ENCODE measurements around the gene VTI1A.

Gene VTI1A

DNA sequence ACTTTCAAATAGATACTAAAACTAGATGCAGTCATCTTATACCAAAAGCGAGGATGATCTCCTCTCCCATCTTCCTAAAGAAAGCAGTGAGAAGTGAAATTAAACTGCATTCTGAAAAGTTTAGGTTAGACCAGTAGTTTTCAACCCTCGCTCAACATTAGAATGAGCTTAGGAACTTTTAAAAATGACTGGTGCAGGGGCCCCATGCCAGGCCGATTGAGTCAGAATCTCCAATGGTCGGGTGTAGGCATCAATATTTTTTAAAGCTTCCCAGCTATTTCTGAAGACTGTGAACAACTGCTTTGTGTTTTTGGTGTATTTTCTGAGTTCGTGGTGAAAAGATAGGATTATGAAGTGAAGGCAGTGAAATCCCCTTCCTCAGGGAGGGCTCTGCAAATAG, 146.0 kb downstream of the VTI1A start:
- DNase-seq = no peak

DNA sequence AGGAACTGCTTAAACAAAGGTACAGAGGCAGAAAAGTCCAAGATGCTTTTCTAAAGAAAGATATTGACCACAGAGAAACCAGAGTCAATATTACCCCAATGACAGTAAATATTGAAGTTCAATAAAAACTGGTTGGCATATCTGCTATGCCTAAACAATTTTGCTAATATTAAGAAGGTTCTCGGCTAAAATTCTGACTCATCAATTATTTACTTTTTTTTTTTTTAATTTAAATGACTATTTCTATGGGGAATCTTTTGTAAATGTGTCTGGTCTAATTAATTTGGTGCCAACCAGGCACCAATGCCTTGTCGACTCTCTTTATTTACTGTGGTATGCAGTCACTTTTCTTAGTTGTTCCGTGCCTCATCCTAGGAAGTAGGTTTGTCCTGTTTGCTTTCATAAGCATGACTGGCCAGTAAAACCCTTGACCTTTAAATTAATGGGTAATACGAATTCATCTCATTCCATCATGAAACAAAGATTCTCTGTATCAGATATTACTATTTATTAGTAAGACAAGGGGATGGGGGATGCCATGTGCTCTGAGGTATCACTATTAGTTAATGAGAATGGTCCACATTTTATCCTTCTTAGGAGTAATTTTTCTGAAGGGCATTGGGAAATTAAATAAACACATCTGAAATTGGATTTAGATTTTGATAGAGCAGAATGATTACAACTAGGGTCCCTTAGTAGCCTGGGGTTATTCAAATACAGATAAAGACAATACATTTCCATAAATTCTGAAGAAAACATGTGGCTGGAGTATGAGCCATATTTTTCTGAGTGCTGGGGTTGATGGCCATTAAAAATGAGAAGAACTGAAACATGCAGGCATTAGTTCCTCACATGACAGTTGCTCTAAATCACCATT, 154.4 kb downstream of the VTI1A start:
- DNase-seq = no peak

DNA sequence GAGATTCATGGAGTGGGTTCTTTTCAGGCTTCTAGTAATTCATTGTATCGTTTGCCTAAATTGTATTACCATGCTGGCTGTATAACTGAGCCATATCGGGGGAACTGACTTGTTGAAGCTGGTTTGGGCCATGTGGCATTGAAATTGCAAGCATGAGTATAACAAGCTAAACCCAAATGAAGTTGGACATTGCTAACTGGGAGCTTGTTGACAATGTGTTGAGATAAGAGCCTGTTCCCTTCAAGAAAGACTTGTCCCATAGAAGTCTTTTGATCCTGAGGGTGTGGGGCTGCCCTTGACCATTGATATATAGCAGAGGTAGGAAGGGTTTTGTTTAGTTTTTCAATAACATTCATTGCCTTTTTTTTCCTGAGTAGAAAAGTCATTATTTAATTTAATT, 156.0 kb downstream of the VTI1A start:
- DNase-seq = no peak

DNA sequence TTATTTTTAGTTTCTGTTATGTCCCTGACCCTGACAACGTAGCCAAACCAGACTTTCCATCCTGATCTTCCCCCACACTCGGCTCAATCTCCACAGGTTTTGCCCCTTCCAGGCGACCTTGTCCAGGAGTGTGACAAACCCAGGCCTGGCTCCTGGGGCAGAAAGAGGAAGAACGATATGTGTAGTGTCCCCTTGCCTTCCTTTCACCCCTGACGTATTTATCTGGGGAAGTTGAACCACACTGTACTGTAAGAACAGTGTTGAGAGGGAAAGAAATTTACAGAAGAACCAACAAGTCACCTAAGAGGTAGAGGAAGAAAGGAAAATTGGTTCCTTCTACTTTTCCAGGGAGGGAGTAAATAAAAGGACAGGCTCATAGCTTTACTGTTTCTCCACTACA, 158.0 kb downstream of the VTI1A start:
- DNase-seq = no peak

DNA sequence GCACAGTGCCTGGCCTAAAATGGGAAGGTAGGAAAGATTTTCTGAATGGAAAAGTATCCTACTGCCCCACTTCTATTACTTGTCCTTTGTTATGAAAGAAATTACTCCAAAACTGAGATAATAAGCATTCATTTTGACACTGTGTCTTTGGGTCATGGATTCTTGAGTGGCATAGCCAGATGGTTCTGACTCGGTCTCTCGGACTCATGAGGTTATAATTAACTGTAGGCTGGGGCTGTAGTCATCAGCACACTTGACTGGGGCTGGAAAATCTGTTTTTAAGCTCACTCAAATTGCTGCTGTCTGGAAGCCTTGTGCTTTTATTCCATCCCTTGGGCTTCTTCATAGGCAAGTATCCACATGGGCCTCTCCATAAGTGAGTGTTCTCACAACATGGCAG, 160.5 kb downstream of the VTI1A start:
- DNase-seq = no peak

DNA sequence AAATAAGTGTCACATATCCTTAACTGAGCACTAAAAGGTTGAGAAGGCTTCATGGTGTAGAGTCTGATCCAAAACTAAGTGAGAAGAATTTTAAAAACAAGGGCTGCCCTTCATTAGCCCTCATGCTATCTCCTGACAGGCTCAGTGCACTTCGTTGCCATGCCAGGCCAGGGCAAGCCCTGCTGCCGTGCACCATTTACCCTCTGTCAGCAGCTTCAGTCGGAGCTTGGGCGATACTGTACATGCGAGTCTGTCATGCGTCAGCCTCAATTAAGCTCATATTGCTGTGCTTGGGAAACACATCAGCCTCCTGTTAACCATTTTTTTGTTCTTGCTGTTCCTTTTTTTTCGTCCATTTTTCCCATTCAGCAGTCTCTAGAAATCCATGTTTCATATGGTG, 166.6 kb downstream of the VTI1A start:
- no peak for DNase-seq

DNA sequence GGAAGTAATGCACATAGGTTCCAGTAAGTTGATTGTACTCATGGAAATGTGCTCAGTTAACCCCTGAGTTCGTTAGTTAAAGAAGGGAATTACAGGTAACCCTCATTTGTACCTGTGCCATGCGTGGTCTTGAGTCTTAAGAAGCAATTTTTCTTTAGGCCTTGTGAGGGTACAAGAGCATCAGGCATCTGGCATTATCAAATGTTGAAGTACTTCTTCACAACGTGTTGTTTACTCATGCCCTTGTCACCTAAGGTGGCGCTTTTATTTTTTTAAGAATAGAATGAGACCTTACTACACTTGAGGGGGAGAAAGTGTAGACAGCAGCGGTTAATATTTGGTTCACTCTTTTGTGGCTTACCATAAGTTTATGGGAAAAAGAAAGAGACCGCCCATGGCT, 167.1 kb downstream of the VTI1A start:
- no peak for DNase-seq

DNA sequence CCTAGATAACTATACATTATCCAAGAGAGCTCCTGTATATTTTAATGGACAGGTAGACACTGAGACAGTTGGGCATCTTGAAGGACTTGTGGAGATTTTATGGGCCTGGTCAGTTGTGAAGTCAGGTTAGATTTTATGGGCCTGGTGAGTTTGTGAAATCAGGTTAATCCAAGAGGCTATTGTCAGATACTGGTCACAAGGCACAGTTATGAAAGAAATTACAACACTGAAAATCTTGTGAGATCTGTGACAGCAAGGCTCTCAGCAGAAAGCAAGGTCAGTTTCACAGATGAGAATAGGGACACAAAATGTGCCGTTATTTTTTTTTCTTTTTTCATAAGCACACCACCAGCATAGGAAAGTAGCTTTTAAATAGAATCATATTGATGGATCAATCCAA, 167.6 kb downstream of the VTI1A start:
- DNase-seq = no peak

DNA sequence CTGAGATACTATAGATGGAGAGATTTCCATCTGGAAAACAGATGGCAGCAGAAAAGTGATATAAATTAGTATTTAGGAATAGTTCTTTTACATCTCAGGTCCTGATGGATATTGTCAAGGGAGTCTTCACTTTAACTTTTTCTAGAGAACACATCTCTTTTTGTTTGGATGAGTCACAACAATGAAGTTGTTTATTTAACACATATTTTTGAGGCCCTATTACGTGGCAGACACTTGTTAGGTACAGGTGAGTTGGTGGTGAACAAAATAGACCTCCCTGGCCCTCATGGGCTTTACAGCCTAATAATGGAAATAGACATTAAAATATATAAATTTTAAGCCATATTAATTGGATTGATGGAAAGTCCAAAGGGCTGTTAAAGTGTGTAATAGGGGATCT, 168.3 kb downstream of the VTI1A start:
- no peak for DNase-seq

DNA sequence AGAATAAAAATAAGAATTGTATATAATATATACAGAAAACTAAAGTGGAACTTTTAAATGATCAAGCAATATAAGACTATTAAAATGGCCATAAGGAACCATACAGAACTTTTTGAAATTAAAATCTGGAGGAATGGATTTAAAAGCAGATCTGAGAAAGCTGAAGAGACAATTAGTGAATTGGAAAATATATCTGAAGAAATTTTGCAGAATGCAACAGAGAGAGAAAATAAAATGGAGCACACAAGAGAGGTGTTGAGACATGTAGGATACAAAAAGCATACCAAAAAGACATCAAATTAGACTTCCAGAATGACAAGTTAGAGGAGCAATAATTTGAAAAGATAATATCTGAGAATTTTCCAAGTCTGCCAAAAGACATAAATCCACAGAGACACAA, 169.6 kb downstream of the VTI1A start:
- no peak for DNase-seq

DNA sequence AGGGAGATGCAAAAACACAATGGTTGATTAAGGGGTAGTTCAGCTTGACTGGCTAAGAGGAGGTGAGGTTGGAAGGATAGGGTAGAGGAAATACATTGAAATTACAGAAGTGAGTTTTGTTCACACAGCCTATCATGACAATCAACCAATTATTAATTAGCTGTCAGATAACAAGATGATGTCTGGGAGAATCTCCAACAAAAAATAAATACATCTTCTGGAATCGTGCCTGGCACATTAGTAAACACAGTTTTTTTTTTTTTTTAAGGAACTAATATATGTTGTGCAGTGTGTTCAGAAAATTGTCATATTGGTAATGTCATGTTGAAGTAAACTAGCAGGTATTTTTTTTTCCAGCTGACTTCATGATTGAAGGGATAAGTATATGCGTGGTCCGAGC, 171.8 kb downstream of the VTI1A start:
- DNase-seq = no peak

DNA sequence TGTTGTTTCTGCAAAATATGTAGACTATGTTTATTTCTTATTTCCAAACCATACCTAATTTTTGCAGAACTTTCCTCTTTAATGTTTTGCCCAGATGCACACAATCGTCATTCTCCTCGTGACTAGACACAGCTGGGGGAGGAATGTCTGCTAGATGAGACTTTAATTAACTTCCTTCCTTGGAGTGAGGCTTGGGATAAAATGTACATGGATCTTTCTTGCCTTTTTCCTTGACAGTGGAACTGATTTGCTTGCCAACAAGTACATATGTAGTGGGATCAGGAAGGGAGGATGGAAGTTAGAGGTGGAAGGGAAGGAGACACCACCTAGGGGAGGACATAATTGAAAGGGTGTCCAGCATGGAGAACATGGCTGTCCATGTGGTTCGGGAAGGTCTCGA, 172.5 kb downstream of the VTI1A start:
- DNase-seq = no peak

DNA sequence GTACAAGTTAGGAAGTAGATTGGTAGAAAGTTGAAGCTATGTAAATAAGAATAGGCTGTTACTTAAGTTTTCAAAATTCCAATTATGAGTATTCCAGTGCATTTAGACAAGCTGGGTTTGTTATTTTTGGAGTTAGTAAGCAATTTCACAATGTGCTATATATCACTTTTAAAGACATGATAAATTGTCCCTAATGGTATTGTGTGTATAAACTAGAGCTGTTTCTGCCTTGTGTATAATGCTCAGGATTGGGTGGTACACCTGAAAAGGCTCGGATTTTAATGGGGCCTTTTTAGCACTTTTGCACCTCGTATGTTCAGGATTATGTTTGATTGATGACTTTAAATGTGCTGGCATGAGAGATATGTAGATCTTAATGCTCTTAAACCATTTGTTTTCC, 175.8 kb downstream of the VTI1A start:
- DNase-seq = no peak

DNA sequence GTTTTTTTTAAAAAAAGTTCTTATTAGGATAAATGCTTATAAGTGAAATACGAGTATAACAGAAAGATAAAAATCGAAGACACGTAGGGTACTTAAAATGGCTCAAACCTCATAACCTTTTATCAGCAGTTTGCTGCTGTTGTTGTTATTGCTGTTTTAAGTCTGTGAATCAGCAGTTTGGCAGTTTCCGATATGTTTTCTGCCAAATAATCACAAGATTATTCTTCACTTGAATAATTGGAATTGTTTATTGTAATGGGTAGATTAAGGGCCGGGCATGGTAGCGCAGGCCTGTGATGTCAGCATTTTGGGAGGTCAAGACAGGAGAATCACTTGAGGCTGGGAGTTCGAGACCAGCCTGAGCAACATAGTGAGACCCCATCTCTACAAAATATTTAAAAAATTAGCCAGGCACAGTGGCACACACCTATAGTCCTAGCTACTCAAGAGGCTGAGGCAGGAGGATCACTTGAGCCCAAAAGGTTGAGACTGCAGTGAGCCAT, 177.6 kb downstream of the VTI1A start:
- no peak for DNase-seq

DNA sequence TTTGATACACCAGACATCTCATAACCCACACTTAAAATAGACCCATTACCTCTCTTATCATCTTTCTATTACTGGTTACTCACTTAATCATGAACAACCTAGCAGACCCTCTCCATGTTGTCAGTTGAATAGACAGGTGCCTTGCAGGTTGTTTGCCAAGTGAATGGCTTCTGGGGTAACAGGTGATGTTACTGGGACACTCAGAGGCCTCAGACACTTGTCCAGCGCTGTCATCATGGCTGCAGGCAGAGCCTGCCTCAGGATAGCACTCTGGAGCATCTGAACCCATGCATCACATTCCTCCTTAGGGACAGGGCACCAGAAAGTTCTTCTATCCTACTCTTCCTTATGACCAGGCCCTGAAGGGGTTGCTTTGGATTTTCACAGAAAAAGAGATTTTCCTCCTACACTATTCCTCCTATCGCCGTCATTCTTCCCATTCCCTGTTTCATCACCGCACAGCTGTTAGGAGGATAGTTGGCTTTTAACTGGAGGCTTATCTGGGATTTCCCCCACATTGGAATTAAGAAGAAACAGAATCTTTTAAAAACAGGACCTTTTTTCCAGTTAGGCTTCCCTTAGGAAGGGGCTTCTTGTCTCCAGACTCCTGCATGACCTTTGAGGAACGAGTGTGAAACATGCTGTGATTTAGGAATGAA, 182.1 kb downstream of the VTI1A start:
- DNase-seq = no peak

DNA sequence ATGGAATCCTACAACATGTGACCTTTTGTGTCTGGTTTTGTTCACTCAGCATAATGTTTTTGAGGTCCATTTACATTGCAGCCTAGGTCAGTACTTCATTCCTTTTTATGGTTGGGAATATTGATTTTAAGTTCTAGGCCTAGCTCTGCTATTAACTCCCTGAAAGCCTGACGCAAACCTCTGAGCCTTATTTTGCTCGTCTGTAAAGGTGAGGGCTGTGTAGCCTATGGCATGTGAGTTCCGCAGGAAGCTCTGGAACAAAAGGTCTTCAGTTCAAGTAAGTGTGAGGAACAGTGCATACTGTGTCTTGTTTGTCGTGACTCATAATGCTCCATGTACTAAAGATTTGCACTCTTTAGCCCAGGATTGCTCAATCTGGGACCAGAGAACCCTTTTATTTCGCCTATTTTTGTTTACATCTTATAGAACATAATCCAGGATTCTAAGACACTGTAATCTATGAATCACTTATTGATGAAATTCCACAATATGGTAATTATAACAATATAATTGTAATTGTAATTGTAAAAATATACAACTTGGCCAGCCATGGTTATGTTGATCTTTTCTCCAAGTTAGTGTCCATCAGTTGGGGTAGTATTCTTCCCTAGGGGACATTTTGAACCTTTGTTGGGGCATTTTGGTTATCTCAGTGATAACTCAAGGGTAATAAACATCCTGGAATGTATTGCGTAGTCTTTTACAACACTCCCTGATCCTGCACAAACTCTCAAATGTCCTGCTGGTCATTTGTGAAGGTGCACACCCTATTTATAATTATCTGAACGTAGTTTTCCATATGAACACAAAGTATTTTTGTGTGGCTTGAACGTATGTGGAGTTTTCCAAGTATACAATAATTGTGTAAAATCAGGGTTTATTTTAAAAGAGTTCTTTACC, 184.7 kb downstream of the VTI1A start:
- DNase-seq = no peak

DNA sequence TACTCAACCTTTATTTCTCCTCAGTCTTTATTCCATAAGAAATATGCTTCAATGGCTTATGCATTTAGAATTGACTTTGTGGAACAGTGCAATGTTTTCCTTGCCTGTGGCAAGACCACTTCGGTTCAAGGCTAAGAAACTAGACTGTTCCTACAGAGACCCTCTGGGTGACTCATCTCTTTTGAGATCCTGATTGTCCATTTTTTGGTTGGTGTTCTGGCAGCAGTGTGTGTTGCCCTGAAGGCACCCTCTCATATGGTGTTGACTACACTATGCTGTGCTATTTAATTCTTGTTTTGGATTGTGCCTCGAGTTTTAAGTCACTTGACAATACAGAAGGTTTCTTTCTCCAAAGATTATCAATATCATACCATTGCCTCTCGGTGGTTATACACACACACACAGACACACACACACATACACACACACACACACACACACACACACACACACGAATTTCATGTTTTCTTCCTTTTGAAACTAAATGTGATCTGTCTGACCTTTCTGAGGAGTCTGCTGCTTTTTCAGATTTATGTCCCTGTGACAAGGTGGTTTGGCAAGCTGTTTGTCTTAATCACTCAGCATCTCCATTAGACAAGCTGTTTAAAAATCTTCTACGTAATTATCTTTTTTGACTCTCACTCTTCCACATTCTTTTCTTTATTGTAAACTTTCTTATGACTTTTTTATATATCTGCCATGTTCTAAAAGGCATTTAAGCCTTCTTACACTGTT, 187.2 kb downstream of the VTI1A start:
- DNase-seq = no peak

DNA sequence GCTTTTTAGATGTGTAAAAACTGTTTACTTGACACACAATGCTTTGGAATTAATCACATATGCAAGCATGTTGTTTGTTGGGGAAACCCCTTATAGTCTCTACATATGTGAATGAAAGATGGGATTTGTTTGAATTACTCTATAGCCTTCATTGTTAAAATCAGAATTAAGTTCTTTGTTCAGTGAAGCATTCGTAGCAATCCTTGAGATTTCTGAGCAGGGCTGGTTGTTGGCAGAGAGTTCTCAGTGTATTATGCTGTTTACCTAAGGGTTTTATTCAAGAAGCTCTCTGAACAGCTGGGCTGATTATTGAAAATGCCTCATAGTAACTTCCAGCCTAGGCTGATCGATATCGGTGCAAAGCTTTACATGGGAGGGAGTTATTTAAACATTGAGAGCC, 190.9 kb downstream of the VTI1A start:
- DNase-seq = no peak

DNA sequence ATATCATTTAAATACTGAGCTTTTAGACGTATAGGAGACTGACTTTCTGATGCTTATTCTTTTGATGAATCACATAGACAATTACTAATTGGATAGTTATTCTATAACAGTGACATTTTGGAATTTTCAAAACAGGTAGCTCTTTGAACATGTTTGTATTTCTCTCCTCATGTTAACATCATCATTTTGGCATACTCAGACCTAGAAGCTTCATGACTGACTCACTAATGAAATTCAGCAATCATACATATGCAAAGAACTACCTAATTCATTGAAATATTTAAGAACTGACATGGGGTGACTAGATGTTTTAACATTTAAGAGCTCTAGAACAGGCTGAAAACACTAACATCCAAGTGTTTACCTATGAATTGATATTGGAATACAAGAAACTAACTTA, 192.3 kb downstream of the VTI1A start:
- DNase-seq = no peak

DNA sequence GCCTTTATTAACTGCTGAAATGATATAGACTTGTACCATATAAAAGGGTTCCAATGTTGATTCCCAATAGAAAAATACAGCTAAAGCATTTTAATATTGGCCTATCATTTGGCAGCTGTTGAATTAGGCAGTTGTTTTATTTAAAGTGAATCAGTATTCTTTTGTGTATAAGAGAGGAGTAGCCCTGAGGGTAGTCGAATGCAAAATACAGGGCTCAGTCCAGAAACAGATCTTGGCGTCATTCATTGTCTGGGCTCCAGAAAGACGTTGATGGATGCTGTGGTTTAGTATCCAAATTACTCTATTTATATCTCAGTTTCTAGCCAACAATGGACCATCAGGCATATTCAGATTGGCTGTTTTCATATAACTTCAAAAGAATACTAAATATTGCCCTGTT, 193.6 kb downstream of the VTI1A start:
- no peak for DNase-seq

DNA sequence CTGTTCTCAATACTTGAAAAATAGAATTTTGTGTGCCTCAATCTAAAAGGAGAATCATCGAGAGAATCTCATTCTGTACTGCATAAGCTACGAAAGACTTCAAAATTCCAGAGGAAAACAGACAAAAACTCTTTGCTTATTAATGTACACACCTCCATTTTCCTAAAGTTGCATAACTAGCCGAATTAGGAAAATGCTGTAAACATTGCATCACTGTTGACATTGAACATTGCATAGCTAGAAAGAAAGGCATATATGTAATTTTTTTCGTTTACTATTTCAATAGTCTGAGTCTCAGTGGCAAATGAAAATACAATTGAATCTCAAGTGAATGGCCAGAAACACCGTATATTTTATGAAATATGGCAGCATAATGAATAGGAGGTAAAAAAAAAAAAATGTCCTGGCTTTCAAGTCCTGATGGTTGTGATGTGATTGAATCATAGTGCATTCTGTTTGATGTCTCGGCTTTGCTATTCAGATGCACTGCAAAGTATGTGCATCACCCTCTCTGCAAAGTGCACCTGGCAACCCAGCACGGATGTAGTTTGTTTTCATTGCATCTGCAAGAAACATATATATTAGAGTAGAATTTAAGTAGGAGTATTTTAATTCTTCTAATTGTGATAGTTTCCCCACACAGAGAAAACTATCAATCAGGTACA, 196.7 kb downstream of the VTI1A start:
- DNase-seq = no peak

DNA sequence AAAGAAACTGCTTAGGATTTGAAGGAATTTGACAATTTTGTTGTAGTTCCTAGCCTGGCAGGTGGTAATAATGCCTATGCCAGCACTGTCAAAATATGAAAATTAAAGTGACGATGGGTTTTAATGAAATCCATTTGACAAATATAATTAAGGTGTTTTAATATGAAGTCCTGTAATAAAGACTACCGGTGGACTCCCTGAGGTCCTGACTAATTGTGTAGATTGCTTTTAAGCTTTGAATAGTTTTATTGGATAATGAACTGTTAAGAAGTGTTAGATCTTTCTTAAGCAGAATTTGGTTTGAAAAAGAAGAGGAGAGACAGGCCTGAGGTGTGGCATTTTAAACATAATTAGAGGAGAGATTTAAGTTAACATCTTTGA, 197.2 kb downstream of the VTI1A start:
- DNase-seq = no peak
